Breast epithelium (tissue), 4 donors: ENCODE results near the gene THBS3. TPM values are rescaled to one million over a fixed set of nuclear protein-coding genes. Genes with fewer than 3 reads are reported as not detected.
A peak's percentile ranks its signal among the peaks of the same experiment; 100 is the strongest.
"Not testable (repeated sequence)": the region's sequence is repeated elsewhere in the genome, so short reads cannot be mapped to it uniquely, and the experiment has no call there.

ENCODE experiments used
- DNase-seq, 2 donors: peaks; one replicate each; pipeline ENCODE4 v3.0.0-alpha.2; 2019; ENCODE audit warnings: low spot score in 2 of 2
- H3K27ac ChIP-seq, 2 donors: fragments of 200-600 bp; sonication (generic) in 1 of 2; one replicate each; pipeline ENCODE4 v1.5.1; 2016 to 2019; ENCODE audit warnings: mild to moderate bottlenecking in 1 of 2
- H3K27me3 ChIP-seq, 2 donors: fragments of 200-600 bp; sonication (generic) in 1 of 2; one replicate each; pipeline versions ENCODE4 v1.5.1 to v1.6.0; 2017 to 2019; ENCODE audit warnings: control low read depth in 1 of 2, mild to moderate bottlenecking in 1 of 2
- H3K36me3 ChIP-seq: fragments of 200-600 bp; one replicate; pipeline ENCODE4 v1.5.1; 2019
- H3K4me1 ChIP-seq, 2 donors: fragments of 200-600 bp; sonication (generic); one replicate each; pipeline ENCODE4 v1.5.1; 2016 to 2019; ENCODE audit warnings: control low read depth in 1 of 2
- H3K4me3 ChIP-seq, 3 donors: fragments of 200-600 bp; sonication (generic); 1 replicate in 2 of 3; 2 replicates in 1 of 3; pipeline ENCODE4 v1.5.1; 2016 to 2019; ENCODE audit warnings: mild to moderate bottlenecking in 3 of 3, moderate library complexity in 2 of 3
- H3K9me3 ChIP-seq, 2 donors: fragments of 200-600 bp; sonication (generic) in 1 of 2; one replicate each; pipeline ENCODE4 v1.5.1; 2016 to 2019; ENCODE audit warnings: control low read depth in 1 of 2
- CTCF ChIP-seq, 3 donors: fragments of 450-650 bp; IDR thresholded peaks; one replicate each; pipeline ENCODE4 v1.5.1; 2016 to 2017; ENCODE audit warnings: antibody characterized with exemption in 3 of 3, mild to moderate bottlenecking in 3 of 3, moderate library complexity in 3 of 3
- POLR2A ChIP-seq: fragments of 450-650 bp; IDR thresholded peaks from one replicate; pipeline ENCODE4 v1.6.1; 2016; ENCODE audit warnings: antibody characterized with exemption, mild to moderate bottlenecking, moderate library complexity
- POLR2AphosphoS5 ChIP-seq, 3 donors: sonication (generic); formaldehyde crosslinking; IDR thresholded peaks; one replicate each; pipeline ENCODE4 v1.6.1; 2017; ENCODE audit warnings: antibody characterized with exemption in 3 of 3
- intact Hi-C: fragments of 100-400 bp; cut with DNase I; formaldehyde crosslinking; loops from one replicate; pipeline ENCODE4 v1.15.1; 2023; ENCODE audit warnings: low total_unique reads
- total RNA-seq, 3 donors: library from RNA; depleted of rRNA; stranded (reverse); fragments of >200 nt; gene quantifications; one replicate each; pipeline ENCODE4 v1.1.0, GENCODE V29; 2016

Gene THBS3
- total RNA-seq, 3 donors from 2014 or later, result 17.3 to 27.5 (median 25.9) TPM

- TF ChIP-seq CTCF (IDR thresholded peaks at IDR 0.05) (no peak), POLR2A (no peak), POLR2AphosphoS5 (IDR thresholded peaks at IDR 0.05) (no peak)
- H3K27ac ChIP-seq, result no peak overlapping the region
- H3K27me3 ChIP-seq, result no peaks in the 10 kb centered on the region
- no peaks in the 10 kb centered on the region for H3K36me3 ChIP-seq
- no peak for DNase-seq
- intact Hi-C loops, result loop anchor here (5.0 kb wide), 1 partner anchor 76 kb away; no protein-coding TSS in a partner anchor
- no peaks in the 10 kb centered on the region for H3K9me3 ChIP-seq
- no peak overlapping the region for H3K4me3 ChIP-seq
- peaks cover 3% of the 10 kb centered on the region in 2 donors for H3K4me1 ChIP-seq
These were observed 39.1 kb downstream of the THBS3 start for GRCh38 chr1:155168456-155169210.

GRCh38 chr1:155168105-155168445, 39.6 kb downstream of the THBS3 start:
- H3K4me1 ChIP-seq, H3K36me3 ChIP-seq, H3K27me3 ChIP-seq, DNase-seq, H3K9me3 ChIP-seq: not testable (repeated sequence)
- intact Hi-C loops, result loop anchor here (5.0 kb wide), 1 partner anchor 76 kb away; no protein-coding TSS in a partner anchor
- peak overlapping the region in 1 of 3 donors; percentile 7 for H3K4me3 ChIP-seq
- peak overlapping the region in 1 of 2 donors; percentile 11 for H3K27ac ChIP-seq

- H3K27ac ChIP-seq, result peak overlapping the region; percentile 40 to 79
- TF ChIP-seq POLR2A (no peak), POLR2AphosphoS5 (IDR thresholded peaks at IDR 0.05) (peak in 1 of 3 donors; percentile 40), CTCF (IDR thresholded peaks at IDR 0.05) (peak; percentile 83 to 95 (median 94))
- intact Hi-C loops, result loop anchor here (5.0 kb wide), 1 partner anchor 75 kb away; no protein-coding TSS in a partner anchor
- peaks cover 3% of the 10 kb centered on the region in 2 donors for H3K4me1 ChIP-seq
- no peaks in the 10 kb centered on the region for H3K9me3 ChIP-seq
- H3K27me3 ChIP-seq, result no peaks in the 10 kb centered on the region
- H3K4me3 ChIP-seq, result peak overlapping the region in 2 of 3 donors; percentile 7 to 50
- peak; percentile 75 to 88 for DNase-seq
- H3K36me3 ChIP-seq, result no peaks in the 10 kb centered on the region
These were observed 40.3 kb downstream of the THBS3 start for GRCh38 chr1:155167166-155168104.

GRCh38 chr1:155166471-155167165, 41.1 kb downstream of the THBS3 start:
- H3K27ac ChIP-seq, result peak overlapping the region; percentile 40 to 79
- peaks cover 0 to 3% of the 10 kb centered on the region in 2 donors for H3K4me1 ChIP-seq
- intact Hi-C loops, result loop anchor here (5.0 kb wide), 1 partner anchor 74 kb away; no protein-coding TSS in a partner anchor
- TF ChIP-seq POLR2AphosphoS5 (IDR thresholded peaks at IDR 0.05), result peak in 1 of 3 donors; percentile 12
- TF ChIP-seq POLR2A, result no peak
- TF ChIP-seq CTCF (IDR thresholded peaks at IDR 0.05), result no peak
- DNase-seq, result no peak
- H3K27me3 ChIP-seq, result no peaks in the 10 kb centered on the region
- H3K36me3 ChIP-seq, result no peaks in the 10 kb centered on the region
- no peaks in the 10 kb centered on the region for H3K9me3 ChIP-seq
- H3K4me3 ChIP-seq, result peak overlapping the region in 1 of 3 donors; percentile 50

- peak overlapping the region; percentile 21 to 79 for H3K27ac ChIP-seq
- H3K36me3 ChIP-seq, result no peaks in the 10 kb centered on the region
- H3K4me1 ChIP-seq, result peaks cover 0 to 3% of the 10 kb centered on the region in 2 donors
- peak overlapping the region in 1 of 3 donors; percentile 50 for H3K4me3 ChIP-seq
- H3K27me3 ChIP-seq, result no peaks in the 10 kb centered on the region
- DNase-seq, result no peak
- TF ChIP-seq POLR2A (no peak), POLR2AphosphoS5 (IDR thresholded peaks at IDR 0.05) (no peak), CTCF (IDR thresholded peaks at IDR 0.05) (no peak)
- intact Hi-C loops, result loop anchor here (5.0 kb wide), 1 partner anchor 74 kb away; no protein-coding TSS in a partner anchor
- no peaks in the 10 kb centered on the region for H3K9me3 ChIP-seq
These were observed 41.6 kb downstream of the THBS3 start for GRCh38 chr1:155166051-155166470.

- not testable (repeated sequence) for H3K36me3 ChIP-seq, H3K9me3 ChIP-seq, H3K27me3 ChIP-seq, H3K27ac ChIP-seq, DNase-seq, H3K4me3 ChIP-seq, H3K4me1 ChIP-seq
- intact Hi-C loops, result loop anchor here (5.0 kb wide), 1 partner anchor 72 kb away; no protein-coding TSS in a partner anchor
These were observed 43.1 kb downstream of the THBS3 start for GRCh38 chr1:155164625-155165024.

- H3K27me3 ChIP-seq, H3K27ac ChIP-seq, H3K36me3 ChIP-seq, intact Hi-C loops, H3K4me1 ChIP-seq, DNase-seq, H3K9me3 ChIP-seq, H3K4me3 ChIP-seq: not testable (repeated sequence)
These were observed 43.9 kb downstream of the THBS3 start for GRCh38 chr1:155163785-155164184.
